ENCODE results near the gene MTARC1.

The MTARC1 gene

GRCh38 chr1:220833436-220833835, 46.7 kb downstream of the MTARC1 start:
- no peak for DNase-seq (ENCODE audit: low read depth, low spot score)

GRCh38 chr1:220834155-220834870, 47.6 kb downstream of the MTARC1 start:
- no peak for DNase-seq (ENCODE audit: low read depth, low spot score)

All from smooth muscle cell of the brain vasculature (primary cell).